HG02970 (cell line): Measurements from ENCODE around the gene AMBP.
"Not testable (repeated sequence)": the region's sequence is repeated elsewhere in the genome, so short reads cannot be mapped to it uniquely, and the experiment has no call there.

ENCODE experiments used
- ATAC-seq: cut with Tn5 transposase; IDR thresholded peaks from one replicate; pipeline ENCODE4 v1.9.1; 2021; ENCODE audit warnings: mild to moderate bottlenecking, moderate library complexity, moderate number of reproducible peaks; ENCODE audit not compliant: unreplicated experiment, low FRiP score

Gene AMBP

DNA sequence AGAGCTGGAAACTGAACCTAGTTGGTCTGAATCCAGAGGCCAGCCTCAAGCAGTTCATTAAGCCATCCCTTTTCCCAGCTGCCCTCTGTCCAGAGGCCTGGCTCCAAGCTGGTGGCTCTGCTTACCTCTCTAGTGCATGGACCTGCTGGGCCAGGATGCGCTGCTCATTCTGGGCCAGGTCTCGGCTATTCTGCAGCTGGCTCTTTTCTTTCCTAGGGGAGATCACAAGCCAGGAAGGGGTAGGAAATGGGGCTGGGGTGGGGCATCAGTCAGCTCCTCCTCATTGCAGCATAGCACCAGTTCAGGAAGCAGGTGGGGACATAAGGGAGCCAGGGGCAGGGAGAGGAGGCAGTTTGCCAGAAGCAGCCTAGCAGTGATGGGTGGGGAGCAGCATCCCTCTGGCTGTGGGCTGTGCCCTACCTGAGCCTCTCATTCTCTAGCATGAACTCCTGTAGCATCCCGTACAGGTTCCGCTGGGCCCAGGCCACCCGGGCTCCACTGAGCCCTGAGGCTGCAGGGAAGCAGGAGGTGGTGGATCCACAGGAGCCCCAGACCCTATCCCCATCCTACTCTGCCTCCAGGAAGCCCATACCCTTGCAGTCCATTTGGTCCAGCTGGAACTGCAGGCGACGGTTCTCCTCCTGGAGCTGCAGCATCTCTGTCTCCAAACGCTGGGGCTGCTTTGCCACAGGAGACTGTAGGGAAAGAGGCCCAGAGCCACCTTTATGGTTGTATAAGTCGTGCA is 15.8 kb upstream of the AMBP start:
- no peak for ATAC-seq

DNA sequence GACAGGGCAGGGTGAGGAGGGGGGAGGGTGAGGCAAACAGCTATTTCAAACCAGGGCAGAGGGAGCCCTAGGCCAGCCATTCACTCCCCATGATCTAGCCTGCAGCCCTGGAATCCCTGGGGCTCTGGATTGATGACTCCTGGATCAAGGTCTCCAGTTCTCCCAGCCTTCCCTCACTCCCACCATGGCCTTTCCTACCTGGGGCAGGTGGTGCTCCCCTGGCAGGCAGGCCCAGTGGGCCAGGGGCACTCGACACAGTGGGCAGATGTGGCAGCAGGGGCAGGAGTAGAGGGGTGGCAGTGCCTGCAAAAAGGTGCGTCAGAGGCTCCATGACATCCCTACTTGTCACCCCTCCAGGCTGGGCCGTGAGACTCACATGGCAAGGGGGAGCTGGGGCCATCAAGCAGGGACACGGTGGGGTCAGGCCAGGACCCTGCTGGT is 15.0 kb upstream of the AMBP start:
- no peak for ATAC-seq

DNA sequence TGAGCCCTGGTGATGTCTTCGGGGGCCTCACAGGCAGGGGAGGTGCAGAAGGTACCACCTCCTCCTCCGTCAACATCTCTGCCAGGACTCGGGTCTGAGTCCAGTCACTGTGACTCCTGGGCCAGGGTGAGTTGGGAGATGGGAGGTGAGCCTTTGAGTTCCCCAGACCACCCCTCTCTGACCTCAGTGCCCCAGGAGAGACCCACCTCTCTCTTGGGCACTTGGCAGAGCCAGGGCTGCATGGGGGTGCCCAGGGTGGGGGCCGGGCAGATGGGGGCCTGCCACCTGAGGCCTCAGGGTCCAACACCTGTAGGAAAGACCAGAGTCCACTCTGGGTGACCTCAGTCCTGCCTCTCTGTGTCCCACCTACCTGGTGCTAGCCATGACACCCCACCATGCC is 14.2 kb upstream of the AMBP start:
- ATAC-seq = no peak

DNA sequence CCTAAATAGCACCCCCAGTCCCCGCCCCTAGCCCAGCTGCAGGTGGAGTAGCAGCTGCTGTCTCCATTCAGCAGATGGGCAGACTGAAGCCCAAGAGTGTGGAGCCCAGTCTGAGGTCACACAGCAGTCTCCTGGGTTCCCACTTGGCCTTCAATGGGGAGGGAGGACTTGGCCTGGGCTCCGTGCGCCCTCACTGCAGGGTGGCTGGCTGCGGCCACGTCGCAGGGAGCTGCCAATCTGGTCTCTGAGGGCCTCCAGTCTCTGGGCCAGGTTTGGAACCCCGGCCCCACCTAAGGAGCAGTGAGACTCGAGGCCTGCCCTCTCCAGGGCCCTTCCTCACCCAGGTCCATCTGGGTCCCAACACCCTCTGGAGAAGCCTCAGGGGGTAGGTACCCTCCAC is 13.6 kb upstream of the AMBP start:
- ATAC-seq = no peak

DNA sequence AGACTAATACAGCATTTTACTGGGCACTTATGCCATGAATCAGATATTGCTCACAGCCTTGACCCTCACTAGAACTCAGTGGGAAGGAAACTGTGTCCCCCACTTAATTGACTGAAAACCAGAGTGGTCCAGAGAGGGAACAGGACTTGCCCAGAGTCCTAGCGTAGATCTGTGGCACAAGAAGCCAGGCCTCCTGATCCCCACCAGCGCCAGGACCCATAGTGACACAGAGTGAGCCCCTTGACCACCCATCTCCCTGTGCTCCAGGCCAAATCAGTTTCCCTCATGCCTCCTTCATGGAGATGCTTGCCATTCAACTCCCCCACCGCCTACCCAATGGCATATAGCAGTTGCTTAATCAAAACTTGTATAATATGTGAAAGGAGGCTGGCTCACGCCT is 12.7 kb upstream of the AMBP start:
- no peak for ATAC-seq

DNA sequence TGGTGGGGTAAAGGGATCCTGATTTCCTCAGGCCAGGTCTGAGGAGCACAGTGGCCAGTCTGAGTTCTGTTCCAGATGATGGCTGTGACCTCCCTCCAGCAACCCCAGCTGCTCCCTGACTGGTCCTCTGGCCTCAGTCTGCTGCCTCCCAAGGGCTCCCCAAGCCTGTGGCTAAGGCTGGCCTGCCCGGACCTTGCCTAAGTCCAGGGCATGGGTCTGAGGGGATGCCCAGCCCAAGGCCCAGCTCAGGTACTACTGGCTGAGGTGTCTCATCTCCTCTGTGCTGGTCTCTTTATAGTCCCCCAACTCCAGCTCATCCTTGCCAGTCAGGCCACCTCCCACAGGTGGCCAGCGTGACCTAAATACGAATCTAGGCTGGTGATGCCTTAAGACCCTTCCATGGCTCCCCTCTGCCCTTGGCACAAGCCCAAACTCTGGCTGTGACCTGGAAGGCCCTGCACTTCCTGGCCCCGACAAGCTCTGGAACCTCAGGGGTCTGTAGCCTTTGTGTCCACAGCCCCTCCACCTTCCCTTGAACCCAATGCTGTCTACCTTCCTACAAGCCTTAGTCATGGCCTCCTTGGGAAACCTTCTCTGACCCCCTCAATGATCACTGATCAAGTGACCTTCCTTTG is 11.2 kb upstream of the AMBP start:
- no peak for ATAC-seq

DNA sequence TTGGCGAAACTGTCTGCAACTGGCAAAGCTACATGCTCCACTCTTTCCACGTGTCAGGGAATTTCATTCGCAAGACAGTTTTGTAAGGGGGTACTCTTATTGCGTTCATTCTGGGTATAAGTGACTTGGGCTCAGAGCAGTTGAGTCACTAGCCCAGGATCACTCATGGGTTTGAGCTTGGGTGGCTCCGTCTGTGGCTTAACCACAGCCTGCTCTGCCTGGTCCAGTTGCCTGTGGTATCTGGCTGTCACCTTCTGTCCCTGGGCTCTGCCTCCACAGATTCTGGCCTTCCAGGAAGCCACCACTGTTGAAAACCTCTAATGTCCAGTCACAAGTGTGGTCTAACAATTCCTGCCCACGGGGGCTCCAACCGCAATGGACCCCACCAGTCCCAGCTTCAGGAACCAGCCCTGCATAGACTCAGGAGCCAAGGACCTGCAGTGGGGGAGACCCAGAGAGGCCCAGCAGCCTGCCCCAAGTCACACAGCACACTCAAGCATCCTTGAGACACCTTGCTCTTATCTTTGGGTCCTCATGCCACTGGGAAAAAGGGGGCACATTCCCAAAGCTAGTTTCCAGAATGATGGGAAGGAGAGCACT is 10.6 kb upstream of the AMBP start:
- no peak for ATAC-seq

DNA sequence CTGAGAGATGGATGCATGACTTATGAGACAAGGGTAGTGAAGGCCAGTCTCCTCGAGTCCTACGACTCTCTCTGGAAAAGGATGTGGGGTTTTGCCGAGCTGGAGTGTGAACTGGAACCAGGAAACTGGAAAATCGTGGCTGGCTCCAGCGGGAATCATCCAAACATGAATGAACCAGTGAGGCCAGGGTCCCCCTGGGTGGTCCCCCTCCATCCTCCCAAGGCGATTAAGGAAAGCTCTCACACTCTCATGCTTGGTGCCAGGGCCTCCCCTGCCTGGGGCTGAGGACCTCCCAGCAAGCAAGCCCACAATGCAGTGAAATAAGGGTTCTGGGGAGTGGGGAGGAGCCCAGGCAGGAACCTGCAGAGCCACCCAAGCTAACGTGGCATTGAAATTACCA is 9.6 kb upstream of the AMBP start:
- ATAC-seq = no peak

DNA sequence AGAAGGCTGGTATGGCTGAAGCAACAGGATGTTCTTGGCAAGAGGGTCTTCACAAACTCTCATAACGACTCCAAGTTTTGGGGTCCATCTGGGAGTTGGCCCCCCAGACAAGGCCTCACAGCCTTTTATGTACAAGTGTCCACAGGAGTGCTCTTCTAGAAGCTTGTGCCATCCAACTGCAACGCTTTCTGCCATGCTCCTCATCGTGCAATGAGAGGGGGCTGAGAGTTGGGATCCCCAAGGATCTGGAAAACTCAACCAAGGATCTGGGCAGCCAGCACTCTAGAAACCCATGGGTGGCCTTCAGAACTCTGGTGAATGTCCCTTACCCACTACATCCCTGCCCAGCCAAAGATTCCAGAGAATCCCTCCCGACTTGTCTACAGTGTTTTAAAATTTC is 8.5 kb upstream of the AMBP start:
- no peak for ATAC-seq

DNA sequence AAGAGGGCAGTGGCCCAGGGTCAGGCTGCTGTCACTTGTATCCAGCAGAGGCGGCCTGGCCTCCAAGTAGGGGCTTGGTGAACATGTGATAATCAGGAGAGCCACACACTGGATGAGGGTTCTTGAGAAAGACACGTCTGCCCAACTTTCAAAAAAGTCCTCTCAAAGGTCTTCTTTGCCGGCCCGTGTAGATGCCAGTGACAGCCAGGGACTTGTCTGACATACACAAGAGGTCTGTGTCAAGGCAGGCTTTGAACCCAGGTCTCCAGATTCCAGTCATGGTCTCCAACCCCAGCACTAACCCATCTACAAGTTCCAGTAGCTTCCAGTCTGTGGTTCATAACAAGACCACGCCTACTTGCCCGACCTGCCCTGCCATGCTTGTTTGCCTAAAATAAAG is 7.9 kb upstream of the AMBP start:
- no peak for ATAC-seq

DNA sequence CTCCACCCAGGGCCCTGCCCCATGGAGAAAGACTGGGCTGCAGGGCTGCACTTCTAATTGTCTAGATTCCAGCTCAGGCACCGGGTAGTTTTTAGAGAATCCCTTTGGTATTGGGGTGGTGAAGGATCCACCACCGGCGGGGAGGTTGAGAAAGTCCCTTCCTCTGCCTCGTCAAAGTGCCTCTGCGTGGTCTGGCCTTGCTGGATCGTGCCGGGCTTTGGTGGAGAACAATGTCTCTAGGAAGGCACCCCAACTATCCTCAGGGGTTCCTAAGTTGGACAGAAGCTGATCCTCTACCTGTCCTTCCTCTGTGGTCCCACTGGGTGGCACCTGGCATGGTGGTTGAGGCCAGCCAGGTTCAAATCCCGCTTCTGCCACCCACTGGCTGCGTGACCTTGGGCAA is 7.3 kb upstream of the AMBP start:
- ATAC-seq = no peak

DNA sequence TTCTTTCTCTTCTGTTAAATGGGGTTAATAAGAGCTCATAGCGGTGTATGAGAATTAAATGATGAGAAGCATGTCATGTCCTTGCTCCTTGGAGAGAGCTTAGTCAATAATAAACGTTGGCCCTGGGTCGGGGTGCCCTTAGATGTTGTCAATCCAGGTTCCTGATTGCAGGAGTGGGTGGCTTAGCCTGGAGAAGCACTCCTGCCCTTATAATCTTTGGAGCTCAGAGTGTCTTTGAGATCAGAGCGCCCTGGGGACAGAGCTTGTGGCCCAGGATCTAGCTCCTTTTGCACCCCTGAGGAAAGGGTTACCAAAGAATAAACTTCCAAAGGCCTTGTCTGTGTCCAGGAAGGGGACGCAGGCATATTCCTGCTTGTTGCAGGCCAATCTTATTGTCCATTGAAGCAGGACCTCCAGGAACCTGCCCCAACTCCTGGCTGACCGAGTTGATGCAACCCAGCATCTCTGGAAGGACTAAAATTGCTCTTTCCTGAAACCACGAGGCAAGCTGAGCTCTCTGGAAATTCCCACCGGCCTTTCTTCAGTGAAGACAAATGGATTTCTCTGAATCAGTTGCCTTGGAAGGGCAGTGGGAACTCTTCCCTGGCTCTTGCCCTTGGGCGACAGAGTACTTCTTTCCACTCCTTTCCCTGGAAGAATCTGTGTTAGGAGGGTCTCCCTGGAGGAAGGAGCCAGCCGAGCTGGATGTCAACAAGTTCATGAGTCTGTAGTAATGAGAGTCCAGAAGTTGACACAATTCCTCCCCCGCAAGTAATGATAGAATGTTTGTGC is 6.4 kb upstream of the AMBP start:
- no peak for ATAC-seq

DNA sequence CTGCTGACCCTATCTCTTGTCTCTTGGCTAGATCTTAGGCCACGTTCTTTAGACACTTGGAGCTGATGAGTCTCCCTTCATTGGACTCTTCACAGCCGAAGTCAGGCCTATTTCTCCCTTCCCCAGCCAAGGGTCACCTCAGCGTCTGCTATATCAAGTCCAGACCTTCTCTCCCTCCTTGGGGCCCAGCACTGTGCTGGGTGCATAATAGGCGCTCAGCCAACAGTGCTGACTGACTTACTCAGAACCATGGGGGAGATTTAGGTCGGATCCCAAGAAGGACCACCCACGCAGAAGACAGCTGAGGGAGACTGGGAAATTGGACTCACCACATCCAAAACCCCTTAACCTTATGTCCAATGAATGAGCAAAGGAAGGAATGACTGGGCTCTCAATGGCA is 5.6 kb upstream of the AMBP start:
- no peak for ATAC-seq

DNA sequence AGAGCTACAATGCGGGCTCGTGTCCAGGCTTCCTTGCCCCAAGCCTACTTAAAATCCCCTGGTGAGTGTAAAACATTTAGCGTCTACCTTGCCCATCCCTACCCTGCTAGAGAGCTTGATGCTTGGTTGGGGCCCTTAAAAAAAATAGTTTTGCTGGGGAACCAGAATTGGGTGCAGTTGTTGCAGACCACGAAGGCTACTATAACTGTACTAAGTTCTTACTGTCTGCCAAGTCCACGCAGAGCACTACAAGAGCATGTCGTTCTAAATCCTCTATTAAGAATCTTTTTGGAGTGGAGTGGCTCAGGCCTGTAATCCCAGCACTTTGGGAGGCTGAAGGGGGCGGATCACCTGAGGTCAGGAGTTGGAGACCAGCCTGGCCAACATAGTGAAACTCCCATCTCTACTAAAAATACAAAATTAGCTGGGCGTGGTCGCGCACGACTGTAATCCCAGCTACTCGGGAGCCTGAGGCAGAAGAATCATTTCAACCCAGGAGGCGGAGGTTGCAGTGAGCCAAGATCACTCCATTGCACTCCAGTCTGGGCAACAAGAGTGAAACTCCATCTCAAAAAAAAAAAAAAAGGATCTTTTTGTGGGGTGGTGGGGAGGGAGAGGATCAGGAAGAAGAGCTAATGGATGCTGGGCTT is 4.8 kb upstream of the AMBP start:
- ATAC-seq = not testable (repeated sequence)

DNA sequence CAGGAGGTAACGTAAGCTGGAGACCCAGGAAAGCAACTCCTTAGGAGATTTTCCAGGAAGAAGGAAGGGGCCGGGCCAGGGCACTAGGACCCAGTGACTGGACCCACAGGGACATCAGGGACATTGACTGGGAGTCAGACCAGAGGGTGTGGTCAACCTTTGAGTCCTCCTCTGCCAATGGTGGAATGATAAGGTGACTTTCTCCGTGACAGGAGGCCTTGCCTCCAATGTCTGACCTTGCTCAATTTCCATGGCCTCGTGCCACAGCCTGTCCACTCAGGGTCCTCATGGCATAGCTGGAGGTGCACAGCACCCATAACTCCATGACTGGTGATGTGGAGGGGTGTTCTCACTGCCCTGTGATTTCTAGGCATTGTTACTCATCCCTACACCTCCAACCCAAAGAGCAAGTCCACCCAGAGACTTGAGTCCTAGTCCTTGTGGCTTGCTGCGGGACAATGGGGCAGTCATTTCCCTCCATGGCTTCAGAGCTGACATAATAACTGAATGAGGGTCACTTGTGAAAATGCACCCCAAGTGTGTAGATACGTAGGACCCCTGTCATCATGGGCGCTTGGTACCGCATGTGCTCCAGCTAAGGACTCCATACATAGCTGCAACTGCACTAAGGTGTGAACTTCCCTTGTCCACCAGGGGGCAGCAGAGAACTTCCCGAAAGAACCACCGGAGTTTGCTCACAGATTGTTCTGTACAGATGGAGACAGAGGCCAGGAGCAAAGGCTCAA is 4.1 kb upstream of the AMBP start:
- no peak for ATAC-seq

DNA sequence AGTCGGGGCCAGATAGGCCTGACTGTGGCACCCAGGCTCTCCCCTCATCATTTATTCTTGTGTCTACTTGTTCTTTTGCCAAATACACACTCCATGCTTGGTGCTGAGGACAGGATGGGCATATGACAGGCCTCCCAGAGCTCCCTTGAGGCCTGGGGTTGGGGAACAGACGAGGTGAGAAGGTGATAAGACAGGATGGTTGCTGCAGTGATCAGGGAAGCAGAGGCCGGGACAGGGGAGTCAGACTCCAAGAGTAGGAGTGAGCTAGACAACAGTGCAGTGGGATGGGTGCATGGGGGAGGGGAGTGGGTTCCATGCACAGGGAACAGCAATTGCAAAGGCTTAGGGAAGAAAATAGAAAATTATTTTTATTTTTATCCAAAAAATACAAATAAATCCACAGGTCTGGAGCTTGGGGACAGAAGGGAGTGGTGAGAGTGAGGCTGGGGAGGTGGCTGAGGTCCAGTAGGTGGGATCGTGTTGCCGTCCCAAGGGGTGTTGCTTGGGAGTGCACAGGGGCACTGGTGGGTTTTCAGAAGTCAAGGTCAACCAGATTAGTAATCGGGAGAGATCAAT is 3.4 kb upstream of the AMBP start:
- ATAC-seq = no peak

DNA sequence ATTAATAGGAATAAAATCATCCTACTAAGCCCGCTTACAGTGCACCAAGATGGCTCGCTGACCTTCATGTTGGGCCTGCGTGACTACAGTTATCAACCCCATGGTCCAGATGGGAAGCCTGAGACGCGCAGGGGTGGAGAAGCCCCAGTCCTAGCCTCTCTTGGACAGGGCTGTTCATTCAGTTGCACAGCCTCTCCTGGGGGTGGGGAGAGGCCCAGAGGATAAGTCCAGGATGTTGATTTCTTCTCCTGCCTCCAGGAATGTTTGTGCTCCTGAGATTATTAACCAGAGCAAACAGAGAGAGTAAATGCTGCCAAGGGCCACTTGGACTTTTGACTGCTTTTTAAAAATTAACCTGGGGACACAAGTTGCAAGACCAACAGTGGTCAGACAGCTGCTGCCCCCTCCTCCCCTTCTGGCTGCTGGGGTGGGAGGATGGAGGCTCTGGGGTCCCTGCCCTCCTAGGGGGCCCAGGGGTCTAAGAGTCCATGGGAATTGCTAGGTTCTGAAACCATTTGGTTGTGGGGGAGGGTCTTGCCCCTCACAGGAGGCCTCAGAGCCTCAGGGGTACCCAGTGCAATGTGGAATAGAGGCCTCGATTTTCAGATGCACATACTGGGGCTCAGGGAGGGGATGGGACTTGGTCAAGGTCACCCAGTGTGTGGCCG is 2.8 kb upstream of the AMBP start:
- no peak for ATAC-seq

DNA sequence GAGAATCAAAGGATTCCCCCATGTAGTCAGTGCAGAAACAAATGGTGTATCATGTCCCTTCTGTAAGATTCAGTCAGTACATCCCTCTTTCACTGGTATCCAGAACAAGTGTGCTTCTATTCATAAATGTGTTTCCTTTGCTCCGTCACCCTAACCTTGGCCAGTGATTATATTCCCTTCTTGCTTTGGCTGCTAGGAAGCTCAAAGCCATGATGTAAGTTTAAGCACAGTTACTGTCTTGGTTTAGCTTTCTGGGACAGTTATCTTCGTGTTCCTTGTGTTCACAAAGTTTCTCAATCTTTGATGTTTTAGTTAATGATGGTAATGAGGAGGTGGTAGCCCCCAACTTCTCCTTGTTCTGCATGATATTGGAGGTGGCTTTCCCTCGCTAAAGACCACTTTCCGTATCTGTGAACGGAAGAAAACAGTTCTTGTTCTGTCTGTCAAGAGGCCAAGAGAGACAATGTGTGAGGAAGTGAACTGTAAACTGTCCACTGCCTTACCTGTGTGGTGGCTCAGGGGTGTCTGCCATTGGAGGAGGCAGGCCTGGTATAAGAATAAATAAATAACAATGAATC is 2.2 kb upstream of the AMBP start:
- ATAC-seq = no peak

DNA sequence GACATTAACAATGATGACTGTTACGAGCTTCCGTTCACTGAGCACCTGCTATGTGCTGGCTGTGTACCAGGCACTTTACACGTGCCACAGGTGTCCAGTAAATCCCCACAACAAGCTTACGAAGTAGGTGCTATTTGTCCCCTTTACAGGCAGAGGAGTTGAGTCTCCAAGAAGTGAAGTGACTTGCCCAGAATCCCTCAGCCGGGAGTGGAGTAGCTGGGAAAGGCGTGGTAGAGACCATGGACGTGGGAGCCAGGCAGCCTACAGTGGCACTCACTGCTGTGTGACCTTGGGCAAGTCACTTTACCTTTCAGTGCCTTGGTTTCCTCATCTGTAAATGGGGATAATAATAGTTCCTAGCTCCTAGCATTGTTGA is 669 bp upstream of the AMBP start:
- ATAC-seq = no peak
